HCT116 (cell line): ENCODE data around the gene OPCML. TPM values are rescaled to one million over a fixed set of nuclear protein-coding genes. Genes with fewer than 3 reads are reported as not detected.

ENCODE experiments used
- ATAC-seq: fragments of 200-7000 bp; cut with Tn5 transposase; 2 replicates; pipeline ENCODE4 v1.9.1; 2020; ENCODE audit warnings: mild to moderate bottlenecking, moderate library complexity
- BruUV-seq: library from RNA; stranded (reverse); fragments of 400-500 nt; replicated peaks from 2 replicates; lab custom pipeline; 2021; lab: Mats Ljungman, UMichigan
- CTCF ChIA-PET: fragments of 300-600 bp; sonication (Branson Sonifier 250); formaldehyde crosslinking; loops from one replicate; lab custom pipeline; 2021; ENCODE audit warnings: antibody characterized with exemption; lab: Charles Lee
- POLR2A ChIA-PET: fragments of 300-600, 350-600 bp; sonication (Branson Sonifier 250); formaldehyde crosslinking; loops from one replicate; lab custom pipeline; 2021; ENCODE audit warnings: antibody characterized with exemption; lab: Charles Lee
- RAD21 ChIA-PET, 2 experiments: fragments of 300-600 bp; sonication (Branson Sonifier 250); formaldehyde crosslinking; loops; one replicate each; lab custom pipeline; 2023; ENCODE audit warnings: low total read pairs in 2 of 2; ENCODE audit not compliant: uncharacterized antibody in 2 of 2, unreplicated experiment in 2 of 2, low non-redundant PET in 1 of 2; lab: Charles Lee
- DNase-seq: peaks from one replicate; pipeline ENCODE4 v3.0.0-alpha.2; 2010; ENCODE audit warnings: low read depth, low spot score
- H2AFZ ChIP-seq: fragments of 200-600 bp; shearing (Covaris generic), sonication (generic); 2 replicates; pipeline ENCODE4 v1.6.1; 2017; ENCODE audit warnings: low read depth, mixed run types, mixed read lengths, antibody characterized with exemption, low read length; ENCODE audit not compliant: poor library complexity, severe bottlenecking
- H3K27ac ChIP-seq: 2 replicates; pipeline ENCODE4 v1.5.1; 2012; ENCODE audit warnings: low read depth, low read length
- H3K27me3 ChIP-seq: fragments of 200-600 bp; sonication (generic); 2 replicates; pipeline ENCODE4 v1.6.1; 2016; ENCODE audit warnings: mixed run types, low read length, mixed read lengths; ENCODE audit not compliant: insufficient read depth
- H3K36me3 ChIP-seq, 2 experiments: fragments of 200-500 bp in 1 of 2; fragments of 200-600 bp in 1 of 2; sonication (Bioruptor generic) in 1 of 2; sonication (generic) in 1 of 2; 2 replicates each; pipeline versions ENCODE4 v1.5.1 to v1.6.1; 2014 to 2016; ENCODE audit warnings: low read length in 2 of 2, inconsistent platforms in 1 of 2, mixed read lengths in 1 of 2, mixed run types in 1 of 2; ENCODE audit not compliant: insufficient read depth in 2 of 2, control insufficient read depth in 1 of 2
- H3K4me1 ChIP-seq, 2 experiments: fragments of 200-600 bp in 1 of 2; sonication (generic) in 1 of 2; 2 replicates each; pipeline versions ENCODE4 v1.5.1 to v1.6.1; 2012 to 2017; ENCODE audit warnings: low read length in 2 of 2, inconsistent platforms in 1 of 2, mild to moderate bottlenecking in 1 of 2, mixed read lengths in 1 of 2, mixed run types in 1 of 2, moderate library complexity in 1 of 2; ENCODE audit not compliant: insufficient read depth in 2 of 2, control insufficient read depth in 1 of 2
- H3K4me2 ChIP-seq: fragments of 200-600 bp; sonication (generic); 2 replicates; pipeline ENCODE4 v1.6.1; 2017; ENCODE audit warnings: mixed run types, low read length, mixed read lengths
- H3K4me3 ChIP-seq, 2 experiments: fragments of 200-600 bp in 1 of 2; sonication (generic) in 1 of 2; replicated peaks in 1 of 2; 2 replicates each; pipeline ENCODE4 v1.5.1; 2011 to 2016; ENCODE audit warnings: low read length in 2 of 2, control low read depth in 1 of 2, low read depth in 1 of 2, mild to moderate bottlenecking in 1 of 2, mixed read lengths in 1 of 2, mixed run types in 1 of 2
- H3K79me2 ChIP-seq: fragments of 200-600 bp; sonication (generic); 2 replicates; pipeline ENCODE4 v1.6.1; 2017; ENCODE audit warnings: mild to moderate bottlenecking, mixed run types, low read length, moderate library complexity, mixed read lengths; ENCODE audit not compliant: insufficient read depth
- H3K9ac ChIP-seq: fragments of 200-600 bp; sonication (generic); 2 replicates; pipeline ENCODE4 v1.6.1; 2016; ENCODE audit warnings: low read length, mixed read lengths
- H3K9me2 ChIP-seq: fragments of 200-600 bp; sonication (generic), shearing (Covaris generic); 2 replicates; pipeline ENCODE4 v1.6.1; 2017; ENCODE audit warnings: mixed run types, mild to moderate bottlenecking, moderate library complexity; ENCODE audit not compliant: insufficient read depth
- H3K9me3 ChIP-seq, 2 experiments: fragments of 200-500 bp in 1 of 2; fragments of 200-600 bp in 1 of 2; sonication (Bioruptor generic) in 1 of 2; sonication (generic) in 1 of 2; 2 replicates each; pipeline ENCODE4 v1.6.1; 2014 to 2017; ENCODE audit warnings: low read length in 2 of 2, mixed read lengths in 2 of 2, inconsistent platforms in 1 of 2, low read depth in 1 of 2, mild to moderate bottlenecking in 1 of 2, mixed run types in 1 of 2, moderate library complexity in 1 of 2; ENCODE audit not compliant: control insufficient read depth in 1 of 2, insufficient read depth in 1 of 2
- H4K20me1 ChIP-seq: fragments of 200-600 bp; sonication (generic), shearing (Covaris generic); 2 replicates; pipeline ENCODE4 v1.6.1; 2017; ENCODE audit warnings: mixed run types, mild to moderate bottlenecking, moderate library complexity; ENCODE audit not compliant: insufficient read depth
- CBX3 ChIP-seq: IDR thresholded peaks from 2 replicates; pipeline ENCODE4 v1.6.1; 2012; ENCODE audit warnings: low read depth
- CEBPB ChIP-seq: IDR thresholded peaks from 2 replicates; pipeline ENCODE4 v1.6.1; 2012; ENCODE audit warnings: low read depth
- EGR1 ChIP-seq: IDR thresholded peaks from 2 replicates; pipeline ENCODE4 v1.6.1; 2012; ENCODE audit warnings: low read depth
- ELF1 ChIP-seq: IDR thresholded peaks from 2 replicates; pipeline ENCODE4 v1.6.1; 2012; ENCODE audit warnings: low read depth, borderline replicate concordance
- EZH2 ChIP-seq: fragments of 200-600 bp; sonication (generic); IDR thresholded peaks from 2 replicates; pipeline ENCODE4 v1.6.1; 2017; ENCODE audit warnings: antibody characterized with exemption, mixed run types
- EZH2phosphoT487 ChIP-seq: fragments of 200-600 bp; IDR thresholded peaks from 2 replicates; pipeline ENCODE4 v1.6.1; 2018; ENCODE audit warnings: antibody characterized with exemption, borderline replicate concordance
- JUND ChIP-seq: IDR thresholded peaks from 2 replicates; pipeline ENCODE4 v1.6.1; 2012
- MAX ChIP-seq: IDR thresholded peaks from 2 replicates; pipeline ENCODE4 v1.6.1; 2012
- RAD21 ChIP-seq: IDR thresholded peaks from 2 replicates; pipeline ENCODE4 v1.6.1; 2012; ENCODE audit warnings: low read depth, mild to moderate bottlenecking
- REST ChIP-seq: IDR thresholded peaks from 2 replicates; pipeline ENCODE4 v1.6.1; 2012; ENCODE audit warnings: low read depth
- SIN3A ChIP-seq: IDR thresholded peaks from 2 replicates; pipeline ENCODE4 v1.6.1; 2012; ENCODE audit warnings: low read depth
- SP1 ChIP-seq: IDR thresholded peaks from 2 replicates; pipeline ENCODE4 v1.6.1; 2012; ENCODE audit warnings: low read depth
- SRF ChIP-seq: IDR thresholded peaks from 2 replicates; pipeline ENCODE4 v1.6.1; 2012; ENCODE audit warnings: low read depth
- ZBTB33 ChIP-seq: IDR thresholded peaks from 2 replicates; pipeline ENCODE4 v1.6.1; 2011; ENCODE audit warnings: mild to moderate bottlenecking, low read length, moderate library complexity; ENCODE audit not compliant: insufficient replicate concordance; ENCODE audit errors: extremely low read depth
- ZFX ChIP-seq: fragments of 450-650 bp; IDR thresholded peaks from 2 replicates; pipeline ENCODE4 v1.6.1; 2017
- intact Hi-C: fragments of 100-400 bp; cut with micrococcal nuclease; formaldehyde crosslinking; loops from 2 replicates; pipeline ENCODE4 v1.10.0; 2022
- total RNA-seq: library from RNA; stranded (reverse); gene quantifications from one replicate; pipeline ENCODE4 v1.2.1, GENCODE V29; 2021; ENCODE audit not compliant: unreplicated experiment

The OPCML gene
- total RNA-seq, 1 experiment from 2014 or later = not detected

DNA sequence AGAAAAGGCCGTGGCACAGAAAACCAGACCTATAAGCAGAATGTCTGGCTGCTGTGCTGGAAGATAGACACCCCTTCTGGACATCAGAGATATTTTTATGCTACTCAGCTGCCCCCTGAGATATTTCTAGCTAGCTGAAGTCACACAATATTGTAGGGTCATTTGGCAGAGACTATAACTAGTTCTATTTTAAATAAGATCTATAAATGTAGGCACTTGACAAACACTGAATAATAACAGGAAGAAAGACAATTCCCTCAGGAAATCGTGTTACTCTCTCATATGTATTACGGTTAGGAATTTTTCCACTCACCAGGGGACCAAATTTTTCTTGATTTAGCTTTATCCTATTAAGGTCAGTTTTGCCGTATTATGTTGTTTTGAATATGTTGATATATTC, 845.4 kb downstream of the OPCML start:
- intact Hi-C loops = no loop called here
- POLR2A ChIA-PET = no interaction called here
- Histone ChIP-seq H4K20me1 (no peaks in the 10 kb centered on the region), H3K4me3 (no peak overlapping the region), H3K27me3 (no peaks in the 10 kb centered on the region), H3K27ac (no peak overlapping the region), H3K9me2 (no peaks in the 10 kb centered on the region), H3K4me2 (no peak overlapping the region), H3K9ac (no peak overlapping the region), H3K9me3 (peaks cover 11 to 39% of the 10 kb centered on the region in 2 experiments; a peak in 2 of 4 replicates), H3K4me1 (no peaks in the 10 kb centered on the region), H3K79me2 (no peaks in the 10 kb centered on the region), H2AFZ (no peak overlapping the region), H3K36me3 (no peaks in the 10 kb centered on the region)
- no peak for ATAC-seq
- no TSS peak for BruUV-seq
- RAD21 ChIA-PET = no interaction called here
- no peak for DNase-seq
- TF ChIP-seq JUND (no peak), CBX3 (no peak), CEBPB (no peak), SP1 (no peak), SIN3A (no peak), ZBTB33 (no peak), EZH2 (no peak), ELF1 (no peak), RAD21 (no peak), REST (no peak), EGR1 (no peak), ZFX (no peak), SRF (no peak), MAX (no peak), EZH2phosphoT487 (no peak)
- CTCF ChIA-PET = no interaction called here
